BJ (cell line): ENCODE measurements around the gene RPS6KC1. TPM values are rescaled to one million over a fixed set of nuclear protein-coding genes. Genes with fewer than 3 reads are reported as not detected.
"Not testable (repeated sequence)": the region's sequence is repeated elsewhere in the genome, so short reads cannot be mapped to it uniquely, and the experiment has no call there.

Source experiments
- CTCF ChIA-PET: fragments of 350-600 bp; formaldehyde crosslinking; extraction: SDS; loops from one replicate; lab custom pipeline; 2021; ENCODE audit warnings: antibody characterized with exemption, inconsistent platforms; lab: Yijun Ruan, JAX
- POLR2A ChIA-PET: fragments of 300-600 bp; sonication (Branson Sonifier 250); formaldehyde crosslinking; extraction: SDS; loops from one replicate; lab custom pipeline; 2021; ENCODE audit warnings: antibody characterized with exemption; lab: Charles Lee
- DNase-seq: peaks from one replicate; pipeline ENCODE4 v3.0.0-alpha.2; 2011; ENCODE audit warnings: low read depth
- H3K27me3 ChIP-seq: 2 replicates; pipeline ENCODE4 v1.6.0; 2011; ENCODE audit warnings: low read length; ENCODE audit not compliant: control insufficient read depth, insufficient read depth
- H3K36me3 ChIP-seq: 2 replicates; pipeline ENCODE4 v1.5.1; 2011; ENCODE audit warnings: low read length; ENCODE audit not compliant: control insufficient read depth, insufficient read depth
- H3K4me3 ChIP-seq: 2 replicates; pipeline ENCODE4 v1.5.1; 2011; ENCODE audit warnings: low read depth, mild to moderate bottlenecking, control low read depth, low read length
- polyA plus RNA-seq: library from polyadenylated mRNA; depleted of rRNA; stranded (reverse); fragments of >200 nt; gene quantifications from 2 replicates; pipeline ENCODE4 v1.2.3, GENCODE V29; 2011
- TF ChIP-seq, protein P1 (sequence below): IDR thresholded peaks from 2 replicates; pipeline ENCODE4 v1.5.1; 2011; ENCODE audit warnings: low read depth, mild to moderate bottlenecking, control low read depth, inconsistent platforms, low read length, moderate library complexity; ENCODE audit not compliant: insufficient read depth

The RPS6KC1 gene
- polyA plus RNA-seq, 1 experiment, result 6.7 TPM

DNA sequence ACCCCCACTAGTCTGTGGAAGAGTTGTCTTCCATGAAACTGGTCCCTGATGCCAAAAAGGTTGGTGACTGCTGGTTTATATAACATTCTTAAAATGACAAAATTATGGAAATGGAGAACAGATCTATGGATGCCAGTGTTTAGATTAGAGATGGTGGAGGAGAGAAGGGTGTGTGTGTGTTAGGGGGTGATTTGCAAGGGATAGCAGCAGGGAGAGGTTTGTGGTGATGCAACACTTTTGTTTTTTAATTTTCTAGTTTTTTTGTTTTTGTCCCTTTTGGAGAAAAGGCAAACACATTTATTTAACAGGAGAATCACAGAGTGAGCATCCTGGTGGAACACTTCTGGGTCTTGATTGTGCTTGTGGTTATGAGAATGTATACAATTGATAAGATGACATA is 143.8 kb downstream of the RPS6KC1 start:
- CTCF ChIA-PET, result no interaction called here
- no peak for DNase-seq
- TF ChIP-seq, protein P1, sequence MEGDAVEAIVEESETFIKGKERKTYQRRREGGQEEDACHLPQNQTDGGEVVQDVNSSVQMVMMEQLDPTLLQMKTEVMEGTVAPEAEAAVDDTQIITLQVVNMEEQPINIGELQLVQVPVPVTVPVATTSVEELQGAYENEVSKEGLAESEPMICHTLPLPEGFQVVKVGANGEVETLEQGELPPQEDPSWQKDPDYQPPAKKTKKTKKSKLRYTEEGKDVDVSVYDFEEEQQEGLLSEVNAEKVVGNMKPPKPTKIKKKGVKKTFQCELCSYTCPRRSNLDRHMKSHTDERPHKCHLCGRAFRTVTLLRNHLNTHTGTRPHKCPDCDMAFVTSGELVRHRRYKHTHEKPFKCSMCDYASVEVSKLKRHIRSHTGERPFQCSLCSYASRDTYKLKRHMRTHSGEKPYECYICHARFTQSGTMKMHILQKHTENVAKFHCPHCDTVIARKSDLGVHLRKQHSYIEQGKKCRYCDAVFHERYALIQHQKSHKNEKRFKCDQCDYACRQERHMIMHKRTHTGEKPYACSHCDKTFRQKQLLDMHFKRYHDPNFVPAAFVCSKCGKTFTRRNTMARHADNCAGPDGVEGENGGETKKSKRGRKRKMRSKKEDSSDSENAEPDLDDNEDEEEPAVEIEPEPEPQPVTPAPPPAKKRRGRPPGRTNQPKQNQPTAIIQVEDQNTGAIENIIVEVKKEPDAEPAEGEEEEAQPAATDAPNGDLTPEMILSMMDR, result no peak
- Histone ChIP-seq H3K36me3 (no peaks in the 10 kb centered on the region), H3K4me3 (no peak overlapping the region), H3K27me3 (no peaks in the 10 kb centered on the region)
- POLR2A ChIA-PET, result no interaction called here

DNA sequence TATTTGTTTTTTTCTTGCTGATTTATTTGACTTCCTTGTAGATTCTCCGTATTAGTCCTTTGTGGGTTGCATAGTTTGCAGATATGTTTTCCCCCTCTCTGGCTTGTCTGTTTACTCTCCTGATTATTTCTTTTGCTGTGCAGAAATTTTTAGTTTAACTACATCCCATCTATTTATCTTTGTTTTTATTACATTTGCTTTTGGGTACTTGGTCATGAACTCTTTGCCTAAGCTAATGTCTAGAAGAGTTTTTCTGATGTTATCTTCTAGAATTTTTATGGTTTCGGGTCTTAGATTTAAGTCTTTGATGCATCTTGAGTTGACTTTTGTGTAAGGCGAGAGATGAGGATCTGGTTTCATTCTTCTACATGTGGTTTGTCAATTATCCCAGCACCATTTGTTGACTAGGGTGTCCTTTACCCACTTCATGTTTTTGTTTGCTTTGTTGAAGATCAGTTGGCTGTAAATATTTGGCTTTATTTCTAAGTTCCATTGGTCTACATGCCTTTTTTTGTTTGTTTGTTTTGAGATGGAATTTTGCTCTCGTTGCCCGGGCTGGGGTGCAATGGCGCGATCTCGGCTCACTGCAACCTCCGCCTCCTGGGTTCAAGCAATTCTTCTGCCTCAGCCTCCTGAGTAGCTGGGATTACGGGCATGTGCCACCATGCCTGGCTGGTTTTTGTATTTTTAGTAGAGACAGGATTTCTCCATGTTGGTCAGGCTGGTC is 145.4 kb downstream of the RPS6KC1 start:
- CTCF ChIA-PET, H3K36me3 ChIP-seq, POLR2A ChIA-PET, H3K27me3 ChIP-seq, H3K4me3 ChIP-seq, DNase-seq: not testable (repeated sequence)

DNA sequence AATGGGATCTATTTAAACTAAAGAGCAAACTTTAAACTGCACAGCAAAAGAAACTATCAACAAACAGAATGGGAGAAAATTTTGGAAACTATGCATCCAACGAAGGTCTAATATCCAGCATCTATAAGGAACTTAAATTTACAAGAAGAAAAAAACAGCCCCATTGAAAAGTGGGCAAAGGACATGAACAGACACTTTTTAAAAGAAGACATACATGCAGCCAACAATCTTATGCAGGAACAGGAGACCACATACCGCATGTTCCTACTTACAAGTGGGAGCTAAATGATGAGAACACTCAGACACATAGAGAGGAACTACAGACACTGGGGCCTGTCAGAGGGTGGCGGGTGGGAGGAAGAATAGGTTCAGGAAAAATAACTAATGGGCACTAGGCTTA is 149.6 kb downstream of the RPS6KC1 start:
- no peaks in the 10 kb centered on the region; the same call in 1 of the 2 replicates for H3K36me3 ChIP-seq
- H3K4me3 ChIP-seq, result no peak overlapping the region
- ChIA-PET CTCF (no interaction called here), POLR2A (no interaction called here)
- TF ChIP-seq, protein P1, result no peak
- no peak for DNase-seq
- no peaks in the 10 kb centered on the region for H3K27me3 ChIP-seq

DNA sequence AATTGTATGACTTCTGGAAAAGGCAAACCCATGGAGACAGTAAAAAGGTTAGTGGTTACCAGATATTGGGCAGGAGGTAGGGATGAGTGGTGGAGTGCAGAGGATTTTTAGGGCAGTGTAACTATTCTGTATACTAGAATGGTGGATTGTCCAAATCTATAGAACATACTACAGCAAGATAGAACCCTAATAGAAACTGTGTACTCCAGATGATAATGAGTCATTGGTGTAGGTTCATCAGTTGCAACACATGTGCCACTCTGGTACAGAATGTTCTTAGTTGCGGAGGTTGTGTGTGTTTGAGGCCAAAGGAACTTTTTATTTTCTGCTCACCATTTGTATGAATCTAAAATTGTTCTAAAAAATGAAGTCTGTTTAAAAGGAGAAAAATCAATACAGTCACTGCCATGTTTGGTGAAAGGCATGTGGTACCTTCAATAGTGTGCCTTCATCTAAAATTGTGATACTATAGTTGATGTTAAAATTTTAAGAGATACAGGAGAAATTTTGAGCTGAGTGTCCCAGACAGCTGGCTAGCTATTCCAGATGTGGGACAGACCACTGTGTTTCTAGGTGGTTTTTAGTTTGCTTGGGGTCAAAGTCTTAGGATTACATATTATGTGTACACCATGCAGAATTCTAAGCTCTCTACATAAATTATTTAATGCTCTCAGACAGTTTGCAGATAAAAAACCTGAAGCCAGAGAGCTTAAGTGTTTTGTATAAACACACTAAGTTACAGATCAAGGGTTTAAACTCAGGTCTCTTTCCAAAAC is 150.5 kb downstream of the RPS6KC1 start:
- ChIA-PET CTCF (no interaction called here), POLR2A (no interaction called here)
- TF ChIP-seq, protein P1, result no peak
- no peak for DNase-seq
- H3K27me3 ChIP-seq, result no peaks in the 10 kb centered on the region
- H3K36me3 ChIP-seq, result no peaks in the 10 kb centered on the region; the same call in 1 of the 2 replicates
- H3K4me3 ChIP-seq, result no peak overlapping the region

DNA sequence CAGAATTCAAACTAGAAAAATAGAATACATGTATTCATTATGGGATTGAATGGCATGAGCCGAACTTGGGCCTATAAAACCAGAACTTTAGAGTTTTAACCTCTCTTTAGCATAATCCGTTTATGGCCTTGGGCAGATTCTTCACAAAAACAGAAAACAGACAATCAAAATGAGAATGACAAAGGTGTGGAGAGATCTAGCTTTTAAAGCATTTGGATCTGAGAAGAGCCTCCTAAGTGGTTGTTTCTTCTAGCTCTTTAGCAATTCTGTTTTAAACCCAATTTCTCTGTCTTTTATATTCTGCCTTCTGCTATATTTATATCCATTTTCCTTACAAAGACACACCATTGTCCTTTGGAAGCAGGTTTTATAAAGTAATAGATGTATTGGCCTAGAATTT is 160.2 kb downstream of the RPS6KC1 start:
- Histone ChIP-seq H3K27me3 (no peaks in the 10 kb centered on the region), H3K36me3 (no peaks in the 10 kb centered on the region; the same call in 1 of the 2 replicates), H3K4me3 (no peak overlapping the region)
- no peak for DNase-seq
- TF ChIP-seq, protein P1, result no peak
- CTCF ChIA-PET, result no interaction called here
- POLR2A ChIA-PET, result no interaction called here

DNA sequence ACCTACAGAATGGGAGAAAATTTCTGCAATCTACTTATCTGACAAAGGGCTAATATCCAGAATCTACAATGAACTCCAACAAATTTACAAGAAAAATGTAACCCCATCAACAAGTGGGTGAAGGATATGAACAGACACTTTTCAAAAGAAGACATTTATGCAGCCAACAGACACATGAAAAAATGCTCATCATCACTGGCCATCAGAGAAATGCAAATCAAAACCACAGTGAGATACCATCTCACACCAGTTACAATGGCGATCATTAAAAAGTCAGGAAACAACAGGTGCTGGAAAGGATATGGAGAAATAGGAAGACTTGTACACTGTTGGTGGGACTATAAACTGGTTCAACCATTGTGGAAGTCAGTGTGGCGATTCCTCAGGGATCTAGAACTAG is 168.0 kb downstream of the RPS6KC1 start:
- CTCF ChIA-PET, POLR2A ChIA-PET: not testable (repeated sequence)

More for the DNA sequence above, 168.0 kb downstream of the RPS6KC1 start:
- DNase-seq, H3K36me3 ChIP-seq, H3K4me3 ChIP-seq, H3K27me3 ChIP-seq: not testable (repeated sequence)
